ENCODE results near the gene CCDC194. TPM values are rescaled to one million over a fixed set of nuclear protein-coding genes. Genes with fewer than 3 reads are reported as not detected.

CCDC194 gene
- total RNA-seq, 2 donors from 2014 or later = 0.40 to 0.50 TPM

DNA sequence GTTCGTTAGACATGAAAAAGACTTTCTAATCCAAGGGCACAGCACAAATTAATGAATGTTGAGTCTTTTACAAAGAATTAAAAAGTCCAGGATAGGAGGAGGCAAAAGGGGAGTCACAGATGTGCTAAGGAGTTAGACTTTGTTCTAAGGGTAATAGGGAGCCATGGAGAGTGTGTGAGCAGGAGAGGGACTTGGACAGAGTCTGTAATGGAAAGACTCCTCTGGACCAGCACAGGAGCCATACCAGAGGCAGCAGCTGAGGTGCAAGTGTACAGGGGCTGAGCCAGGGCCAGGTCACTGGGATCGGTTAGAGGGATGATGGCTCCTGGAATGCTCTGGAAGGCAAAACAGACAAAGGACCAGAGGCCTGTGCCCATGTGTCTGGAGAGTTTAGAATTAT lies 46.1 kb downstream of the CCDC194 start:
- intact Hi-C loops (cut with DNase I, micrococcal nuclease) = loop anchor here in 1 of 2 donors (5.0 kb wide), 1 partner anchor 39 kb away; no protein-coding TSS in a partner anchor
- DNase-seq (no peak), ATAC-seq (no peak)

DNA sequence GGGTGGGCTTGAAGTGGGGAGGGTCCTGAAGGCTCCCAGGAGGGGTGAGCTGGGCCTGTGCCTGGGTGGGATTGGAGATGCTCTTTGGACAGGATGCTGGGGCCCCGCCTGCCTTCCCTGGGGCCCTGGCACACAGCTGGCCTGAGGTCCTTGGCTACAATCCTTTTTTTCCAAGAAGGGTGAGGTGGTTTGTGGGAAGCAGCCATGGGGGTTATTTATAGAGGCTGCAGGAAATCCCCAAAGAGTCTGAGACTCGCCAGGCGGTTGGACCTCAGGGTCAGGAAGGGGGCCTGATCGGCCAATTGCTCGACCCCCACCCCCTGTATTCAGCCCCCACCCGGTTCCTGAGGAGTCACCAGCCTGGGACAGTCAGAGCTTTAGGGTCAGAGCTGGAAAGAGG lies 46.6 kb downstream of the CCDC194 start:
- intact Hi-C loops (cut with DNase I, micrococcal nuclease) = loop anchor here in 1 of 2 donors (5.0 kb wide), 1 partner anchor 40 kb away; no protein-coding TSS in a partner anchor
- ATAC-seq = no peak

DNA sequence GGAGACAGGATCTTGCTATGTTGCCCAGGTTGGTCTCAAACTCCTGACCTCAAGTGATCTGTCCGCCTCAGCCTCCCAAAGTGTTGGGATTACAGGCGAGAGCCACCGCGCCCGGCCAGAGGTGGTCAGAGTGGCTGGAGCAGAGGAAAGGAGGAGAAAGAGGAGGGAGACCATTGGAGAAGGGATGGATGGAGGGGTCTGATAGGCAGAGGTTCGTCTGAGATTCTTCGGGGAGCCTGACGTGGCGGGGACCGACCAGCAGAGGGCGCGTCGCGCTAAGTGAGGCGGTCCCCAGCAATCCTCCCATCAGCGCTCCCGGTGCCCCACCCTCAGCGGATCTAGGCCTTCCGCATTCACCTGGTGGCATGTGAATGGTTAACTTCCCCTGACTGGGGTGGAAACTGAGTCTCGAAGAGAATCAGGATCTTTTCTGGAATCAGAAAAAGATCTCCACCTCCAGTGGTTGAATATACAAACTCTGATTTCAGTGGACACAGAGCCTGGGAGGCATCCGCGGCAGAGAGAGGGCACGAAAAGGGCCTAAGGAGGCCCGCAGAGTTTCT lies 47.8 kb downstream of the CCDC194 start:
- DNase-seq (peak; percentile 61 to 84), ATAC-seq (peak; percentile 88)
- intact Hi-C loops (cut with DNase I, micrococcal nuclease) = loop anchor here in 1 of 2 donors (5.0 kb wide), 1 partner anchor 41 kb away; no protein-coding TSS in a partner anchor

More for the DNA sequence above, 46.6 kb downstream of the CCDC194 start:
- no peak for DNase-seq

DNA sequence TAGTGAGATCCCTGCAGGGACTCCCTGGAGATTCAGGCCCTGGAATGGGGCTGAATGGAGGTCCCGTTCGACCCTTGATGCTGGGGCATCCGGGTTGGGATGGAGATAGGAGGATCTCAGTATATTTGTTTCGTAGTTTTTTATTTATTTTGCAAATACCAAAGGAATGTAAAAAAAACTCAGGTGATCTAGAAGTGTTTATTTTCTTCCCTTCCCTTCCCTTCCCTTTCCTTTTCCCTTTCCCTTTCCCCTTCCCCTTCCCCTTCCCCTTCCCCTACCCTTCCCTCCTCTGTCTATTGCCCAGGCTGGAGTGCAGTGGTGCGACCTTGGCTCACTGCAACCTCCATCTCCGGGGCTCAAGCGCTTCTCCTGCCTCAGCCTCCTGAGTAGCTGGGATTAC lies 52.2 kb downstream of the CCDC194 start:
- ATAC-seq = no peak
- intact Hi-C loops (cut with DNase I, micrococcal nuclease) = no loop called here
- DNase-seq = no peak

DNA sequence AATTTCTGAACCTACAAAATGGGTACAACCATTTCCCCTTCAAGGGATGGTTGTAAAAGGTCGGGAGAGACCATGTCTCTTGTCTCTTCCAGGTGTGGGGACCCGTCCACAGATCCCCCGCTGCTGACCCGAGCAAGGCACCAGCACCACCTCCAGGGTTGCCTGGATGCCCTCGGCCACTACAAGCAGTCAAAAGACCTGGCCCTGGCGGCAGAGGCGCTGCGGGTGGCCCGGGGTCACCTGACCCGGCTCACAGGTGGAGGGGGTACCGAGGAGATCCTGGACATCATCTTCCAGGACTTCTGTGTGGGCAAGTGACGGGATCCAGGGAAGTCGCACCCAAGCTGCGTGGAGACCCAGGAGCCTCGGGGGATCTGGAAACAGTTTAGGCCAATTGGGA lies 52.6 kb downstream of the CCDC194 start:
- no peak for ATAC-seq
- no peak for DNase-seq
- intact Hi-C loops (cut with DNase I, micrococcal nuclease) = no loop called here

DNA sequence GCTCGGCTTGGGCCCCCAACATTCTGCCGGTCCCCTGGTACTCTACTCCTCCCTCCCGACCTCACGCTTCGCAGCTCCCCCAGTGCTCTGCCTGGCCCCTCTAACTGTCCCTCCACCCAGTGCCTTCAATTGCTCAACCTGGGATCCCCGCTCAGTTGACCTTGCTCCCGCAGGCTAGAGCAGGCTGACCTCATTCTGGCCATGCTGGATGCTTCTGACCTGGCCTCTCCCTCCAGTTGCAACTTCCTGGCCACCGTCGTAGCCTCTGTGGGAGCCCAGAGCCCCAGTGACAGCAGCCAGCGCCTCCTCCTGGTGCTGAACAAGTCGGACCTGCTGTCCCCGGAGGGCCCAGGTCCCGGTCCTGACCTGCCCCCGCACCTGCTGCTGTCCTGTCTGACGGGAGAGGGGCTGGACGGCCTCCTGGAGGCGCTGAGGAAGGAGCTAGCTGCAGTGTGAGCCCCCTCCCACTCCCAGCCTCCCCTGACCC lies 53.1 kb downstream of the CCDC194 start:
- ATAC-seq (no peak), DNase-seq (peak in 1 of 2 donors; percentile 31)
- intact Hi-C loops (cut with DNase I, micrococcal nuclease) = no loop called here

Other genes with a start within 250 kb of the CCDC194 start
- 10 to 100 TPM; 22.0 to 25.6 TPM for gene USE1, start 178.8 kb downstream of the CCDC194 start, total RNA-seq
- gene OCEL1, start 168.0 kb downstream of the CCDC194 start, total RNA-seq = 10 to 100 TPM; 44.7 to 64.5 TPM
- 100 to 1,000 TPM; 151 to 181 TPM for gene NR2F6, start 148.3 kb downstream of the CCDC194 start, total RNA-seq
- gene USHBP1, start 129.5 kb downstream of the CCDC194 start, total RNA-seq = 1 to 10 TPM in 1 of 2 donors, under 1 TPM in 1; 0.67 to 2.3 TPM
- gene BABAM1, start 126.8 kb downstream of the CCDC194 start, total RNA-seq = 10 to 100 TPM; 63.5 to 70.3 TPM
- gene ANKLE1, start 112.3 kb downstream of the CCDC194 start, total RNA-seq = under 1 TPM; 0.22 to 0.67 TPM
- 1 to 10 TPM; 5.6 to 6.0 TPM for gene ABHD8, start 90.8 kb downstream of the CCDC194 start, total RNA-seq
- 100 to 1,000 TPM; 142 to 165 TPM for gene MRPL34, start 88.3 kb downstream of the CCDC194 start, total RNA-seq
- gene DDA1, start 84.6 kb downstream of the CCDC194 start, total RNA-seq = 10 to 100 TPM; 47.7 to 49.2 TPM
- gene ANO8, start 59.3 kb downstream of the CCDC194 start, total RNA-seq = 10 to 100 TPM in 1 of 2 donors, 1 to 10 TPM in 1; 8.4 to 10.8 TPM
- gene GTPBP3, start 56.6 kb downstream of the CCDC194 start, total RNA-seq = 10 to 100 TPM; 17.8 to 21.9 TPM
- 10 to 100 TPM; 38.2 to 42.1 TPM for gene PLVAP, start 16.9 kb downstream of the CCDC194 start, total RNA-seq
- 10 to 100 TPM; 14.8 to 27.5 TPM for gene BST2, start 11.4 kb upstream of the CCDC194 start, total RNA-seq
- gene MVB12A, start 25.9 kb upstream of the CCDC194 start, total RNA-seq = 10 to 100 TPM; 54.4 to 60.7 TPM
- gene TMEM221, start 54.5 kb upstream of the CCDC194 start, total RNA-seq = under 1 TPM in 1 of 2 donors, not detected in 1; 0.18 TPM
- gene NXNL1, start 66.7 kb upstream of the CCDC194 start, total RNA-seq = not detected
- 1 to 10 TPM; 4.8 to 7.1 TPM for gene SLC27A1, start 76.3 kb upstream of the CCDC194 start, total RNA-seq
- gene PGLS, start 117.5 kb upstream of the CCDC194 start, total RNA-seq = 100 to 1,000 TPM in 1 of 2 donors, 10 to 100 TPM in 1; 89.8 to 100 TPM
- 10 to 100 TPM; 48.3 to 53.3 TPM for gene COLGALT1, start 161.5 kb upstream of the CCDC194 start, total RNA-seq

Measured in left colon (tissue), 2 donors.